DLD1 (cell line): ENCODE measurements around the gene BRAT1.

Experiments used
- in situ Hi-C: cut with HindIII; loops from 2 replicates; pipeline ENCODE4 v1.10.0; 2017; ENCODE audit warnings: low sequenced_read_pairs

Gene BRAT1

DNA sequence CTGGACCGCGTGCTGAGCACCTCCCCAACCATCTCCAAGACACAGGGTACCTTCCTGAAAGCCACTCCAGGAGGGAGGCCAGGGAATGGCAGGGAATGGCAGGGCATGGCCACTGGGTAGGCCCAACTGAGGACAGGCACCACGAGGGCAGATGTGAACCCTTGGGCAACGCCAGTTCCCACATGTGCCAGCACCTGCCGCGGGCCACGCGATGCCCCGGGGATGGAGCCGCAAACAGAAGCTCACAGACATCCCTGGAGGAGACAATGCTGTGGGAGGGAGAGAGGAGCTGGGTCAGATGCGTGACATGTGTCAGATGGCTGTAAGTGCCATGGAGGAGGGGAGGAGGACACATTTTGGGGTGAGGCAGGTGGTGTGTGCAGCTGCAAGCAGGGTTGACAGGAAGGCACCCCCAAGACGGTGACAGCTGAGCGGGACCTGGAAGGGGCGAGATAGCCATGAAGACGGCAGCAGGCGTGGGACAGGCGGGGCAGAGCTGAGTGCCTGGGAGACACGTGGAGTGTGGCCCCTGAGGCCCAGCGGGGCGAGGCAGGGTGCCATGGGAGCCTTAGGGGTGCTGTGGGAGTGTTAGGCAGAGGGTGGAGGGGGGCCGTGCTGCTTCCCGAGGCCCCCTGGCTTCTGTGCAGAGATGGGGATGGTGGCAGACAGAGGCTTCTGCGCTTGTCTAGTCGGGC is 31.1 kb upstream of the BRAT1 start:
- in situ Hi-C loops = no loop called here

DNA sequence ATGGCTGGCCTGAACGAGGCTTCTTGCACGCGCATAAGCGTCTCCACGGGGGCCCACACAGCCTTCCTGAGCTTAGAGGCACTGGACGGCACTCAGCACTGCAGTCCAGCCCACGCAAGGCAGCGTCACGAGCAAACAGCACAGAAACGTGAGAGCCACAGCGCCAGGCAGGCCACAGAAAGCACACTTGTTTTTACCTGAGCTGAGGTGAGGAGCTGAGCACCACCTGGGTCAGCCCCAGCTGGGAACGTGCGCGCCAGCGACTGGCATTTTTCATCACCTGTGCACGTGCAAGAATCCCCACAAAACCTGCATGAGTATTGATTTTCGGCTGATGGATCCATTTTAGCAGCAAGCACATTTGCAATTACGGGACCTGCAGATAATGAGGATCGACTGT is 30.1 kb upstream of the BRAT1 start:
- in situ Hi-C loops = no loop called here

DNA sequence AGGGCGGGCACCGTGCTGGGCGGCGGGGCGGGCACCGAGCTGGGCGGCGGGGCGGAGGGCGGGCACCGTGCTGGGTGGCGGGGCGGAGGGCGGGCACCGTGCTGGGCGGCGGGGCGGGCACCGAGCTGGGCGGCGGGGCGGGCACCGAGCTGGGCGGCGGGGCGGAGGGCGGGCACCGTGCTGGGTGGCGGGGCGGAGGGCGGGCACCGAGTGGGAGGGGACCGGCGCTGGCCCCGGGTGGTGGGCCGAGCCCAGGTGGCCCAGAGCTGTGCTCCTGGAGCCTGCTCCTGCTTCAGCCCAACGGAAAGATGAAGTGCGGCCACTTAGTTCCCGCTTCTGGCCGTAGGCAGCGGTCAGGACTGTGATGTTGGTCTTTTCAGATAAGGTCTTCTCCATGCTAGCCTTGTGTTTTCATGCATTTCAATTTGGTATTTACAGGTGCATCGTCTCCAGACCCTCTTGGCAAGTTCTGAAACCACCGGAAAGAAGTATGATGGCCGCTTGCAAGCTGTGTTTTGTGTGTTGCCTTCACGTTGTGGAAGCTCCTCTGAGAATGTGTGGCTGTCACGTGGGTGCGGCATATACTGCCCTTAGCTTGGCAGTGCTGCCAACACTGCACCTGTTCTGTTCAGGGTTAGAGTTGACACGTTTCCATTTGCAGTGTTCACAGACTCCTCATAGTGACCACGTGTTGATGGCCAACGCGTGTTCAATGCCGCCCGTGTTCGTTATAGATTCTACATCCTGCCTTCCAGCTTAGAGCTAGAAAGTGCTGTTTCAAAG is 28.7 kb upstream of the BRAT1 start:
- in situ Hi-C loops = no loop called here

DNA sequence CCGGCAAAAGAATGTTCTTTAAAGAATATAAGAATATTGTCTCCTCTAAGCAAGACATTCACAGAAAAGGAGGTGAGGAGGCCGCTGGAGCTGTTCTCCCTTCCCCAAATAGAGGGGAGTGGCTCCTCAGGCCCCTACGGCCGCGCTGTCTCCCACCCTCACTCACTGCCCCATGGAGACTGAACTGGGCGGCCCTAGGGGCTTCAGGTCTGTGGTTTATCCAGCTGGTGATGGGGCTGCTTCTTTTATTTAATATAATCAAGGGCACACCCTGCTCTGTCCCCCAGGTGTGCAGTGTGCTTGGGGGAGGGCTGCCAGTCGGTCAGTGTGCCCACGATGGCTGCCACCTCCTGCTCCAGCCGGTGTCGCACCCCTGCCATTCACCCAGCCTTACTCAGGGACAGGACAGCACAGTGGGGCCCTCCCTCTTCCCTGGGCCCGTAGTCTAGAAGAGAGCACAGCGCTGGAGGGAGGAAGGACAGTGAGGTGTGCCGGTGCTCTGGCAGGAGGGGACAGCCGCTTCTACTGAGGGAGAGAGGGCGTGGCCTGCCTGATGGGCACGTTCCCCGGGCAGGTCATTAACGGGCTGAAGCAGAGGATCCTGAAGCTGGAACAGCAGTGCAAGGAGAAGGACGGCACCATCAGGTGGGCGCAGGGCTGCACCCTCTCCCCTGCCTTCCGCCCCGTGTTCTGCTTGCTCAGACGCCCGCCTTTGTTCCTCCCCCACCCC is 26.8 kb upstream of the BRAT1 start:
- in situ Hi-C loops = no loop called here

DNA sequence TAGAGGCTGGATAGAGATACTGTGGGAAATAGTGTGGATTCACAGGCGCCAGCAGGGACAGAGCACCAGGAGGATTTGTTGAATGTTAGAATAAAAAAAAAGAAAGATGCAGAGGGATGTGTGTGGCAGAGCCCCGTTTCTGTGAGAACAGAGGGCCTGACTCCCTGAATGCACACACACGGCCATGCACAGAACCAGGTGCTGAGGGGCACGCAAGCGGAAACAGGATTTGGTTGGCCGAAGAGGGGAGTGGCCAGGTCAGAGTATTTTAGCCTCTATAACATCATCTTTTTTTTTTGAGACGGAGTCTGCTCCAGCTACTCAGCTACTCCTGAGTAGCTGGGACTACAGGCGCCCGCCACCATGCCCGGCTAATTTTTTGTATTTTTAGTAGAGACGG is 25.3 kb upstream of the BRAT1 start:
- in situ Hi-C loops = no loop called here

DNA sequence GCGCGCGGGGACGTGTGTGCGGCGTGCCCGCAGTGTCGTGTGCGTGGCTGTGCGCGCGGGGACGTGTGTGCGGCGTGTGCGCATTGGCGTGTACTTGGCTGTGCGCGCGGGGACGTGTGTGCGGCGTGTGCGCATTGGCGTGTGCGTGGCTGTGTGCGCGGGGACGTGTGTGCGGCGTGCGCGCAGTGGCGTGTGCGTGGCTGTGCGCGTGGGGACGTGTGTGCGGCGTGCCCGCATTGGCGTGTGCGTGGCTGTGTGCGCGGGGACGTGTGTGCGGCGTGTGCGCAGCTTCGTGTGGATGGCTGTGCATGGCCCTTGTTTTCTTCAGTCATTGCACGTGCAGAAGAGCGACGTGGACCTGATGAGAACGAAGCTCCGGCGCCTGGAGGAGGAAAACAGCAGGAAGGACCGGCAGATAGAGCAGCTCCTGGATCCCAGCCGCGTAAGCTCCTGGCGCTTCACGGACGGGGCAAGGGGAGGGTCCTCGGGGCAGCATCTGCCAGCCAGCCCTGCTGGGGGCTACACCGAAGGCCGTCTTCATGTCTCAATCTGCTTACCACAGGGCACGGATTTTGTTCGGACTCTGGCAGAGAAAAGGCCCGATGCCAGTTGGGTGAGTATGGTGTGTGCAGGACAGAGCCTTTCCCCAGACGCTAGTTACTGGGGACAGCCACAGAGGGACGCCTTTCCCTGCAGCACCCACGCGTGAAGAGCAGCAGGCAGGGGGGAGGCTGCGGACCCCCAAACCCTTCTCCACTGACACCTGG is 22.8 kb upstream of the BRAT1 start:
- in situ Hi-C loops = no loop called here

DNA sequence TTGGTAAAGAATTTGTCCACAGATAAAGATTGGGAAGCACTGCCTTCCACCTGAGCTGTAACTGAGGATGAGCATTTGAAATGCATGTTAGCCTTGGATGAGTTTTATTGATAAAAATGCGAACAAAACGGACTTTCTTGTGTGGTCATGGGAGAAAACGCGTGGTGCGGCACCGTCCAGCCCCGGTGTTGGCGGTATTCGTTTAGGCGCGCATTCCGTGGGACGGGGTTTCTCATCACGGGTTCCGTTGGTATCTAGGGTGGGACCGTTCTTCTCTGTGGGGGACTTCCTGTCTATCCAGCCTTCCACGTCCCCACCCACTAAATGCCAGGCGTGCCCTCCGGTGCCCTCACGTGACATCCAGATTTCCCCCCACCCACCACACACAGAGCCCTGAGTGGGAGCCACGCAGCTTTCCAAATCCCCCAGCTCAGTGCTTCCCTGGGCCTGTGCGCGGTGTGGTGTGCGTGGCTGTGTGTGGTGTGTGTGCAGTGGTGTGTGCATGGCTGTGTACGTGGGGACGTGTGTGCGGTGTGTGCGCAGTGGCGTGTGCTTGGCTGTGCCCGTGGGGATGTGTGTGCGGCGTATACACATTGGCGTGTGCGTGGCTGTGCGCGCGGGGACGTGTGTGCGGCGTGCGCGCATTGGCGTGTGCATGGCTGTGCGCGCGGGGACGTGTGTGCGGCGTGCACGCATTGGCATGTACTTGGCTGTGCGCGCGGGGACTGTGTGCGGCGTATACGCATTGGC is 21.6 kb upstream of the BRAT1 start:
- in situ Hi-C loops = no loop called here

DNA sequence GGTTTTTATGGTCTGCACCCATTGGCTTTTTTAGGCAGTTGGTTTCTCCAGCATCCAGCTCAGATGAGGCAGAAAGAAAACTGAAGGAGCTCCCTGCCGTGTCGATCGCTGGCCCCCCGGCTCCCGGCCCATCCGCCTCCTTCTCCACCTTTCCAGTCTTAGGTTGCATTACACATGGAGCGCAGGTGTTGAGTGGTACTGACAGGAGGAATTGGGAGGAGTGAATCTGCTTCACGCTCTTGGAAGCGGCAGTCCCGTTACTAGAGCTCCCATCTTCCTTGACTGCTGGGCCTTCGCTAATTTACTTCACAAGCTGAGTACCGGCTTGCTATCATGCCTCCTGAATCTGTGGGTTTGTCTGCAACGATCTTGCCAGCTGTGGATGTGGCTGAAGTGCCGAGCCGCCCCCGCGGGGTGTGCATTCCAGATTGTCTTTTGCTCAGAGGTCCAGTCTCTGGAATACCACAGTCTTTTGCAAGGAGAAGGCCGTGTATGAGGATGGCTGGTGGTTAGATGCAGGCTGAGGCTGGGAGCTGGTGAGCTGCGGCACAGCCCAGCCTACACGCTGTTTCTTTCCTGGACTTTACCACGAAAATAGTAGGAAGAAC is 20.5 kb upstream of the BRAT1 start:
- in situ Hi-C loops = no loop called here

DNA sequence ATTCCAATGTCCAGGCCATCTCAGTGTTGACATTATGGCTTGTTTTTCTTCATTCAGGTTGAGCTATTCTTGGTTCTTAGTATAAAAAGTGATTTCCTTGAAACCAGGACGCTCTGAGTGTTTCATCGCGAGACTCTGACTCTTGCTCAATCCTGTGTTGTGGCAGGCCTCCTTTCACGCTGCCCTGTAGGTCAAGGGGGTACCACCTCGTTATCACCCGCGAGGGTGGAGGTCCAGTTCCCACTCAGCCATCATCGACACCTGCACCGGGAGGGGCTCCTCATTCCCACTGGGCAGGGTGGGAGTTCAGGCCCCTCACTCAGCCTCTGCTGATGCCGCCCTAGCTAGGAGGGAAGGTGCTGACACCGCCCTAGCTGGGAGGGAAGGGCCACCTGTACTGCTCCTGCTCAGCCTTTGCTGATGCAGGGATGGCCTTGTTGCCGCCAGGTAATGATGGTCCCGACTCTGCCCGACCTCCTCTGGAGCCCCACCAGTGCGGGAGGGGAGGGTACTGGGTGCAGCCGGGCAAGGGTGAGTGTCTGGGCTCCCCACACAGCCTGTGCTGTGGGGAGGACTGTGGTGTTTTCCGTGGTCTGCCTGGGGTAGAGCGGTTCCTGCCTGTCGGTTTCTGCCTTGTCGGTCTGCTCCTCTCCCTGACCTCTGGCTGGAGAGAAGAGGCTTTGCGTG is 19.9 kb upstream of the BRAT1 start:
- in situ Hi-C loops = no loop called here

DNA sequence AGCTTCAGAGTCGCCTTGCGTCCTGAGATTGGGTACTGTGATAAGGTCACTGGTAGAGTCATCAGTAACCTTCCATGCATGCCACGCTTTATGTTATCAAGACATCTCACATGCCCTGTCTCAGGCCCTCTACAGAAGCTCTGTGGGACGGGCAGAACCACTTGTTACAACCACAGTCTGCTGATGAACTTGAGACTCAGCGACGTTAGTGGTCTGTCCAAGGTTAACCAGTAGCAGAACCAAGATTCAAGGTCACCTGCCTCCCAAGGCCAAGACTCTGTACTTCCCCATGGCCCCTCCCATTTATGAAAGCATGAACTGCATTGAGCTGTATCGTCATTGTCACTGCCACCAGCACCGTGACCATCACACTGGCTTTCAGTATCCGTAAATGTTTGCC is 18.4 kb upstream of the BRAT1 start:
- in situ Hi-C loops = no loop called here

DNA sequence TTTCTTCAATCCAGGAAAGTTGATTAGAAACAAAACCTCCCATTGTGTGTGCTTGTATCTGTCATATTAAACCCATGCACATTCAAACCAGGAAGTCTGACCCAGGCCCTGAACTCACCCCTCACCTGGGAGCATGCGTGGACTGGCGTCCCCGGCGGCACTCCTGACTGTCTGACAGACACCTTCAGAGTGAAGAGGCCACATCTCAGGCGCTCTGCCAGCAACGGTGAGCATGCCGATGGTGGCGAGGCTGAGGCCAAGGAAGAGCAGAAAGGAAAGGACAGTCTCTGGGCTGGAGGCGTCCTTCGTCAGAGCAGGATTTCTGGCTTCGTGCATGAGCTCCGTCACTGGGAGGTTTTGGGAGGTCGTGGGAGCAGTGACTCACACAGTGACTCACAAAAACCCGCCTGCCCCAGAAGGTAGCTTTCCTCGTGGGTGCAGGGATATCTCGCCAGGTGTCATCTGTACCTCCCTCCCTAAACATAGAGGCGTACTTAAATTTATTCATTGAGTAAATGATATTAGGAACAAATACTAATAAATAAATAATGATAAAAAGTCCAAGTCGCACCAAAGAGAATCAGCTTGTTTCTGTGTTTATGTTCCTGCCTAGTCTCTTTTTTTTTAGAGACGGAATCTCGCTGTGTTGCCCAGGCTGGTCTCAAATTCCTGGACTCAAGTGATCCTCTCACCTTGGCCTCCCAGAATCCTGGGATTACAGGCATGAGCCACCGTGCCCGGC is 16.9 kb upstream of the BRAT1 start:
- in situ Hi-C loops = no loop called here

DNA sequence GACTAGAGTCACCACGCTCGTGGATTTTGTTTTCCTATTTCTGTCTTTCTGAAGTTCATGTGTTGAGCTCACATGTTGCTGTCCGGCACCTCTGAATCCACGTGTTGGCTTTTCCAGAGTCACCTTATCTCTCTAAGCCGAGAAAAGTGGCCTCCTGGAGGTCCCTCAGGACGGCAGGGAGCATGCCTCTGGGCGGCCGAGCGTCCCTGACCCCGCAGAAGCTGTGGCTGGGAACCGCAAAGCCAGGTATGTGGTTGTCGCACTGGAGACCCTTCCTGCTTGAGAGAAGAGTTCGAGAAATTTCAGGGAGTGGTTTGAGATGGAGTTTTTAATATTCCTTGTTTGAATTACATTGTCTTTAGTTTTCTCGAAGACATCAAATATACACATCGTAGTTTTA is 16.1 kb upstream of the BRAT1 start:
- in situ Hi-C loops = no loop called here

DNA sequence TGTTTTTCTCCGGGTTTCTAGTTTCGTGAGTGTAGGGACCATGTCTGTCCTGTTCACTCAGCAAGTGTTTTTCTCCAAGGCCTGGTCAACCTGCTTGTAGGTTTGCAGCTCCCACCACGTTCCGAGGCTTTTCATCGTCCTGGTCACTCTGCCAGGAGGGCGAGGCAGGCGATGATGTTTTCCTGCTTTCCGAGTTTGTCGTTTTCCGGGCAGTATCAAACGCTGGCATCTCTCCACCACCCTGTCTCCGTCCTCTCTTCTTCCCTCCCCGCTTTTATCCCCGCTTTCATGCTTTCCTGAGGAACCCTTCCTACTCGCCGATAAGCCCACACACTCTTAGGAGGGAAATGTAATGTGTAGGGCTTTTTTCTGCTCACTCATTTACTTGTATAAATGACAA is 14.7 kb upstream of the BRAT1 start:
- in situ Hi-C loops = no loop called here

DNA sequence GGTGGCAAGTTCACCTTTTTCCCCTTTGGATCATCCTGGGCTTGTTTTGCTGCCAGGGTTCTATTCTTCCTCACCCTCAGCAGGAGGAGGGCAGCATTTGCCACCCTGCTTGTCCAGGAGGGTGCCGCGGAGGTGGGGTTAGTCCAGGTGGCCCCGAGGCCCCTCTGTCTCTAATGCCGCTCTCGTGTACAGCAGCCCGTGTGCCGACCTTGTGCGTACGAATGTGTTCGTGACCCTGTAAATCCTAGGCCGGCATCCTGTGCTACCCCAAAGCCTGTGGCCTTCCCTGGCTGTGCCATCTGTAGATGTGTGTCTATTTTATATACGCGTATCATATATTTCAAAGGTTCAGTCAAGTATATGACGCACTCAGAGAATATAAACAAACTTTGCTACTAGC is 14.1 kb upstream of the BRAT1 start:
- in situ Hi-C loops = no loop called here

DNA sequence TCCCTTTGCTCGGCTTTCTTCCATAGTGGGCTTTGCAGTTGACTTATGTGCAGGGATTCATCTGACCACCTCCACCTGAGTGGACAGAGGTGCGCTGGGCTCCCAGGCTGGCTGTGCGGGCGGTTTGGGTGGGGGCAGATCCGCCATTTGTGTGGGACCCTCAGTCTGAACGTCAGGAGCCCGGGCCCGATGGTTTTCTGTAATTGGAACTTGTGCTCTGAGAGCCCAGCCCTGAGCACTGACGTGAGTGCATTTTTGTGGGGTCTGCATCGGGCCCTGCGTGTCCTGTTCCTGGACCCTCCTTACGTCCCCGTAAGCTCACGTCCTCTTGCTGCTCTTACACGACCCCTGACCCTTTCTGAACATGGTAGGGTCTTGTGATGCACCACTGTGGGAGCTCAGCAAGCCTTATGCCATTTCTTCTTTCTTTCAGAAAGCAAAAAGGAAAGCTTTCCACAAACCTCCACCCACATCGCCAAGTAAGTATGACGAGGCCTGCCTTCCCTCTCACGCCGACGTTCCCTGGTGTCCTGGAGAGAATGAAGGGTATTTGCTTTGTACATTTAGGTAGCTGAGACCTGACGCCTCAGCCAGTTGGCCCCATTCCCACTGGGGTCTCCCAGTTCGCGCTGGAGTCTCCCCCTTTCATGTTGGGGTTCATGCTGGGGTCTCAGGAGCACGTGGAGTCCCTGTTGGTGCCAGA is 13.3 kb upstream of the BRAT1 start:
- in situ Hi-C loops = no loop called here

DNA sequence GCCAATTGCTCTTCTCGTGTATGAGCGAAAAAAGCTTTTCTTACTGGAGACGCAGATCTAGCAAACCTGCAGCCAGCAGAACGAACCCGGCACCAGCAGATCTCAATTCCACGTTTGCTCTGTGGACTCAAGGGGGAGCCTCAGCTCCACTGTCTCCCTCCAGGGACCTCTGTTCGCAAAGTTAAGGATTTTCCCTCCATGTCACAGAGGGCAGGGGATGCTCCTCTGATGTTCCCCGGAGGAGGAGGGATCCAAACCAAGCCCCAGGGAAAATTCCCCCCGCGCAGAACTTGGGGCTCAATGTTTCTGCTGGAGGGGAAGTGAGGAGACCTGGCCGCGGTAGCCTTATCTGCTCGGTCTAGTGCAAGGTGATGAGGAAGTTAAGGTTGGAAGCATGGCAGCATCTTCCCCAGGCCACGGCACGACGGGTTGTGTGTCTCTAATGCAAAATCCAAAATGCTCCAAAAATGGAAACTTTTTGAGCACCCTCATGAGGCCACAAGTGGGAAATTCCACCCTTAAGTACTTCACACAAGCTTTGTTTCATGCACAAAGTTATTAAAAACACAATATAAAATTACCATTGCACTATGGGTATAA is 12.5 kb upstream of the BRAT1 start:
- in situ Hi-C loops = no loop called here

DNA sequence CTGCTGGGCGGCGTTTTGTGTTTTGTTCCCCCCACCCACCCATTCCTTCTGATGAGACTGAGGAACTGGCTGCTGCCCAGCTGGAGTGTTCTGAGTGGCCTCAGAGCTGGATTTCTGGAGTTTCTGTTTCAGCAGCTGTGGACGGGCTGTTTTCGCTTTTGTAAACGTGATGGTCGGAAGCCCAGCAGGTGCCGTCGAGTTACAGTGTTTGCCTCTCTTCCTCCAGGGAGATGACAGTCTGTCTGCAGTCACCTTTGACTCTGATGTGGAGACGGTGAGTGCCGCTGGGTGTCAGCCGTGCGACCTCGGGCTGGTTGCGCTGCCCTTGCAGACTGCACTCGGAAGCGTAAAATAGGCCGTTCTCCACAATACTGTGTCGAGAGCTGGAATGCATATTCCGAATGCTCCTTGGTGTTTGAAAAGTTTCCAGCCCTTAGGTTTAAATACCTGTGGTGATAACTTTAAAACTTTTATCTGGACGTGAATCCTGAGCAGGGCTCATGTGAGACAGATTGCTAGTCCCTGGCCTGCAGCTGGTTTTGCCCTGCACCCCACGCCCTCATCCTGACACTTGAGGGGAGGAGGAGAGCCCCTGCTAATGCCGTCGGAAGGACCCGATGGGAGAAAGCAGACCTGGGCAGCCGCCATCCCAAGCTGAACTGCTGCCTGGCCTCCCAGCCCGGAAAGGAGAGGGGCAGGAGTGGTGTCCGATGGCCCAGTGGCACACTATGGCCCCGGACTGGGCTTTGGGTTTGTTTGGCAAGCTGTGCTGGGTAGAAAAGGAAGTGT is 11.8 kb upstream of the BRAT1 start:
- in situ Hi-C loops = no loop called here
